Adipocyte (in vitro differentiated cells): ENCODE measurements around the gene PCSK1N.

ENCODE experiments used
- DNase-seq: peaks from one replicate; pipeline ENCODE4 v3.0.0-alpha.2; 2015; ENCODE audit warnings: low read depth
- H3K27me3 ChIP-seq: replicated peaks from 2 replicates; pipeline ENCODE4 v1.7.0; 2013; ENCODE audit warnings: mild to moderate bottlenecking, low read length, moderate library complexity; ENCODE audit not compliant: control insufficient read depth, insufficient read depth
- H3K36me3 ChIP-seq: 2 replicates; pipeline ENCODE4 v1.7.0; 2013; ENCODE audit warnings: low read length, mild to moderate bottlenecking, moderate library complexity; ENCODE audit not compliant: control insufficient read depth, insufficient read depth, severe bottlenecking
- H3K4me1 ChIP-seq: 2 replicates; pipeline ENCODE4 v1.7.0; 2013; ENCODE audit warnings: mild to moderate bottlenecking, low read length, moderate library complexity; ENCODE audit not compliant: control insufficient read depth, insufficient read depth
- H3K4me3 ChIP-seq: 2 replicates; pipeline ENCODE4 v1.7.0; 2013; ENCODE audit warnings: mild to moderate bottlenecking, low read length, moderate library complexity
- H3K9ac ChIP-seq: 2 replicates; pipeline ENCODE4 v1.7.0; 2013; ENCODE audit warnings: mild to moderate bottlenecking, low read length, moderate library complexity
- H3K9me3 ChIP-seq: 2 replicates; pipeline ENCODE4 v1.7.0; 2013; ENCODE audit warnings: mild to moderate bottlenecking, low read length, moderate library complexity; ENCODE audit not compliant: control insufficient read depth

The PCSK1N gene

DNA sequence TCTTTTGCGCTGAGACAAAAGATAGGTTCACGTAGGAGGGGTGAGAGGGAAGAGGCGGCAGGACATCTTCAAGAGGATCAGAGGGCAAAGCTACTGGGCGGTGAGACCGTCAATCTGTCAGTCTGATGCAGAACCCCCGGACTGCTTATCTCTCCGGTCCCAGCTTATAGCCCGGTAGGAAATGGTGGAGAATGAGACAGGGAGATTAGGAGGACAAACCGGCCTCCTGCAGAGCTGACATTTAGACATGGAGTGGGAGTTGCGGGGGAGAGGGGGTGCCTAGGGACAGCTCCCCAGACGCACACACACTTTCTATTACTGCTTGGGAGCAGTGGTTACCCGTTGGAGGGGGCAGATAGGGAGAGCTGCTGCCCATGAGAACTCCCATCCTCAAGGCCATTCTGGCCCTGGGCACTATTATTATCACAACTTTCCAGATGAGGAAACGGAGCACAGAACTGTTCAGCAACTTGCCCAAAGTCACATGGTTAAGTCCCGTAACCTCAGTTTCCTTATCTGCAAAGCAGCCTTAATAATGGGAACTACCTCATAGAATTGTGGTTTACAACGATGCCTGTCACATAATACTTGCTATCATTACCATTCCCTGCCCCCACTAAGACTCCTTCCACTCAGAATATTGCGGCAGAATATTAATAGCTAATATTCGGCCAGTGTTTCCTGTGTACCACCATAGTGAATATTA lies 34.7 kb downstream of the PCSK1N start:
- DNase-seq = no peak
- H3K9me3 ChIP-seq = no peaks in the 10 kb centered on the region
- H3K9ac ChIP-seq = peak overlapping the region; percentile 82
- H3K36me3 ChIP-seq = peaks cover 3% of the 10 kb centered on the region
- peaks cover 16% of the 10 kb centered on the region for H3K27me3 ChIP-seq
- H3K4me3 ChIP-seq = peak overlapping the region; percentile 80
- no peaks in the 10 kb centered on the region for H3K4me1 ChIP-seq

GRCh38 chrX:48798318-48798717 lies 37.1 kb downstream of the PCSK1N start:
- H3K9ac ChIP-seq = no peak overlapping the region
- no peaks in the 10 kb centered on the region for H3K36me3 ChIP-seq
- H3K4me1 ChIP-seq = peaks cover 8% of the 10 kb centered on the region
- H3K4me3 ChIP-seq = no peak overlapping the region
- no peak for DNase-seq
- no peaks in the 10 kb centered on the region for H3K9me3 ChIP-seq
- H3K27me3 ChIP-seq = peaks cover 28% of the 10 kb centered on the region

DNA sequence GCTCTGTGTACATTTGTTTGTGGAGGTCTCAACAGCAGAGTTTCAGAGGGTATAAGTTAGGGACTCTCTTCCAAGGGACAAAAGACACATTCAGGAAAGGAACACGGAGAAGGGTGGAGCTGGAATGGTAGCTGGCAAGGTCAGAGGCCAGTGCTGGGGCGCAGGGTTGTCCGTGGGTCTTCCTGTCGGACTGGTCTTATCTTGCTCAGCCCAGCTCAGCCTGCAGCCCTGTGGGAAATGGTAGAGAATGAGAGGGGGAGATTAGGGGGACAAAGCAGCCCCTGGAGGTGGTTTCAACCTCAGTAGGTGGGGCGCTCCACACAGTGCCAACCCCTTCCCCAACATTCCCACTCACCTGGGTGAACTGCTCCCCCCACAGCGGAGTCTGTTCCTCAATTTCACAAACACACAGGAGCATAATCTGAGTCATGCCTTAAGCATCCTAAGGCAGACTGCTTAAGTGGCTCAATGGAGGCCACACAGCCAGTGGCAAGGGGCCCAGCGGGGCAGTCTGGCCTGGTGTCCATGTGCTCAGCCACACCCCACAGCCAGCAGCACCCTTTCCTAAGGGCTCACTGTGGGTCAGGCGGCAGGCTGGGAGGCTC lies 40.4 kb downstream of the PCSK1N start:
- H3K9ac ChIP-seq = no peak overlapping the region
- no peaks in the 10 kb centered on the region for H3K36me3 ChIP-seq
- H3K9me3 ChIP-seq = no peaks in the 10 kb centered on the region
- H3K4me3 ChIP-seq = no peak overlapping the region
- peaks cover 8% of the 10 kb centered on the region for H3K4me1 ChIP-seq
- DNase-seq = peak; percentile 54
- H3K27me3 ChIP-seq = peaks cover 40% of the 10 kb centered on the region

DNA sequence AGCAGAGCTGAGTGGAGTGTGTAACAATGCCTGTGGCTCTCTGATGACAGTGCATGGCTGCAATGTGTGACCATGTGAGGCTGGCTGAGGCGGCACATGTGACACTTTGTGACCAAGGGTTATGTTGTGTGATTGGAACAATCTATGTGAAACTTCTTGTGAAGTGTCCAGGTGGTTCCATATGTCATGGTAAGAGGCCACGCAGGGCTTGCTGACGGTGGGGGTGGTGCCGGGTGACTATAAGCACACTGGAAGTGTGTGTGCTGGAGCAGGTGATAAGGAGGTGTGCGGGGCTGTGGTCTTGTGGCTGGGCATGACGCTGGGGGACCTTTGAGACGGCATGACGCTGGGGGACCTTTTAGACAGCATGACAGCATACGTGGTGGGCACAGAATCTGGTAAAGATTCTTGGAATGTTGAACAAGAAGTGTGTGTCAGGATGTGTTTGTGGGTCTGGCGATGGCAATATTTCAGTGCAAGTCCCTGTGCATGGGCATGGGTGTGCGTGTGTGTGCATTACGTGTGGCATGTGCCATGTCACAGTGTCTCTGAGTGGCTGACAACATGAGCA lies 41.0 kb downstream of the PCSK1N start:
- no peaks in the 10 kb centered on the region for H3K9me3 ChIP-seq
- H3K36me3 ChIP-seq = no peaks in the 10 kb centered on the region
- no peak overlapping the region for H3K9ac ChIP-seq
- H3K4me1 ChIP-seq = peaks cover 8% of the 10 kb centered on the region
- H3K4me3 ChIP-seq = no peak overlapping the region
- no peak for DNase-seq
- H3K27me3 ChIP-seq = peaks cover 44% of the 10 kb centered on the region

DNA sequence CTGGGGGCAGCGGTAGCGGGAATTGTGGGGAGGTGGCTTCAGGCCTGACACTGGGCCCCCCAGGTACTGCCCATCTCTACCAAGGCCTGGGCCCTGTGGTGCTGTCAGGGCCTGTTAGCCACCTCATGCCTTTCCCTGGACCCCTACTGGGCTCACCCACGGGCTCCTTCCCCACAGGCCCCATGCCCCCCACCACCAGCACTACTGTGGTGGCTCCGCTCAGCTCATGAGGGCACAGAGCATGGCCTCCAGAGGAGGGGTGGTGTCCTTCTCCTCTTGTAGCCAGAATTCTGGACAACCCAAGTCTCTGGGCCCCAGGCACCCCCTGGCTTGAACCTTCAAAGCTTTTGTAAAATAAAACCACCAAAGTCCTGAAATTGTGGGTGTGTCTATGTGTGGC lies 41.5 kb downstream of the PCSK1N start:
- Histone ChIP-seq H3K27me3 (peaks cover 44% of the 10 kb centered on the region), H3K9me3 (no peaks in the 10 kb centered on the region), H3K9ac (no peak overlapping the region), H3K36me3 (no peaks in the 10 kb centered on the region), H3K4me1 (peaks cover 8% of the 10 kb centered on the region), H3K4me3 (no peak overlapping the region)
- no peak for DNase-seq

DNA sequence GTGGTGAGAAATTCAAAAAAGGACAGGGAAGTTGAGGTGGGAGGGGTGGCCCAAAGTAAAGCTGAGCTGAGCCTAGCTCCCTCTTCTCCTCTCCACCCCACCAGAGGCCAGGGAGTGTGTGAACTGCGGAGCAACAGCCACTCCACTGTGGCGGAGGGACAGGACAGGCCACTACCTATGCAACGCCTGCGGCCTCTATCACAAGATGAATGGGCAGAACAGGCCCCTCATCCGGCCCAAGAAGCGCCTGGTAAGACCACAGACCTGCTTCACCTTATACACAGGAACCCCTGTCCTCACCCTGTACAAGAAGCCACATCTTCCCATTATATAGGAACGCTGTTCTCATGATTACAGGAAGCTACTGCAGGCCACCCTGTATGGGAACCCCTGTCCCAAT lies 43.2 kb downstream of the PCSK1N start:
- H3K4me1 ChIP-seq = peaks cover 8% of the 10 kb centered on the region
- no peak overlapping the region for H3K4me3 ChIP-seq
- H3K9me3 ChIP-seq = no peaks in the 10 kb centered on the region
- H3K27me3 ChIP-seq = peaks cover 52% of the 10 kb centered on the region
- H3K9ac ChIP-seq = no peak overlapping the region
- H3K36me3 ChIP-seq = no peaks in the 10 kb centered on the region
- no peak for DNase-seq

DNA sequence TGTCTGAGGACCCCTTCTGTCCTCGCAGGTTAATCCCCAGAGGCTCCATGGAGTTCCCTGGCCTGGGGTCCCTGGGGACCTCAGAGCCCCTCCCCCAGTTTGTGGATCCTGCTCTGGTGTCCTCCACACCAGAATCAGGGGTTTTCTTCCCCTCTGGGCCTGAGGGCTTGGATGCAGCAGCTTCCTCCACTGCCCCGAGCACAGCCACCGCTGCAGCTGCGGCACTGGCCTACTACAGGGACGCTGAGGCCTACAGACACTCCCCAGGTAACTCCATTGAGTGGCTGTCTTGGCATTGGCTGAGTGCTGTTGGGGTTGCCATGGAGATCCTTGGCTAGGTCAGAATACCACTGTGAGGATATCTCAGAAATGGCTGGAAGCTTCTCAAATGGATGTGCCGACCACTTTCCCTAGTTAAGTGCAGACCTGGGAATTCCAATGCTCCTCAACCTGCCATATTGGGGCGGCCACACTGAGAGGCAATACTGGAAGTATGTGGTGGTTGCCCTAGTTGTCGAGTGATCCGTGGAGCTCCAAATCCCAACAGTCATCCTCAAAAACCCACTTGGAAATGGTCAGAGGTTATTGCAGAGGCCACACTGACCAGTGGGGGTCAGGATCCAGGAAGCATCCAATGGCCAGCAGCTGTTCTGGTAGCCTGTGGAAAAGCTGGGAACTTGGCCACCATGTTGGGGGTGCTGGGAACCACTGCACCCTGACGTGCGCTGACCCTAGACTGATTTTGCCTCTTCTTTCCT lies 44.2 kb downstream of the PCSK1N start:
- DNase-seq = no peak
- H3K9ac ChIP-seq = no peak overlapping the region

DNA sequence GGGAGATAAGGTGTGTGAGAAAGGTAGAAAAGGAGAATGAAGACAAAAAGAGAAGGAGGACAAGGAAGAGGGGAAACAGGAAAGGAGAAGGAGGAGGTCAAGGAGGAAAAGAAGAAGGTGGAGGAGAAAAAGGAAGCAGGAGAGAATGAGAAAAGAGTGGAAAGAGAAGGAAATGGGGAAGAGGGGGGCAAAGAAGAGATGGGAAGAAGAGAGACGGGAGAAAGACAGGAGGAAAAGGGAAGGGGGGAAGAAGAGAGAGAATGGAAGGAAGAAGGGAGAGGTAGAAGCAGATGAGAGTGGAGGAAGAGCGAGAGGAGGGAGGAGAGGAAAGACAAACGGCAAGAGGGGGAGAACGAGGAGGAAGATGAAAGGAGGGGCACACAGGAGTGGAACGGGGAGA lies 44.9 kb downstream of the PCSK1N start:
- no peak overlapping the region for H3K9ac ChIP-seq
- no peak for DNase-seq
- H3K9me3 ChIP-seq = no peaks in the 10 kb centered on the region
- H3K36me3 ChIP-seq = no peaks in the 10 kb centered on the region
- peaks cover 47% of the 10 kb centered on the region for H3K27me3 ChIP-seq
- H3K4me1 ChIP-seq = peaks cover 7% of the 10 kb centered on the region
- H3K4me3 ChIP-seq = no peak overlapping the region

More for the DNA sequence above, 44.2 kb downstream of the PCSK1N start:
- Histone ChIP-seq H3K36me3 (no peaks in the 10 kb centered on the region), H3K9me3 (no peaks in the 10 kb centered on the region), H3K27me3 (peaks cover 52% of the 10 kb centered on the region), H3K4me1 (peaks cover 8% of the 10 kb centered on the region), H3K4me3 (no peak overlapping the region)

DNA sequence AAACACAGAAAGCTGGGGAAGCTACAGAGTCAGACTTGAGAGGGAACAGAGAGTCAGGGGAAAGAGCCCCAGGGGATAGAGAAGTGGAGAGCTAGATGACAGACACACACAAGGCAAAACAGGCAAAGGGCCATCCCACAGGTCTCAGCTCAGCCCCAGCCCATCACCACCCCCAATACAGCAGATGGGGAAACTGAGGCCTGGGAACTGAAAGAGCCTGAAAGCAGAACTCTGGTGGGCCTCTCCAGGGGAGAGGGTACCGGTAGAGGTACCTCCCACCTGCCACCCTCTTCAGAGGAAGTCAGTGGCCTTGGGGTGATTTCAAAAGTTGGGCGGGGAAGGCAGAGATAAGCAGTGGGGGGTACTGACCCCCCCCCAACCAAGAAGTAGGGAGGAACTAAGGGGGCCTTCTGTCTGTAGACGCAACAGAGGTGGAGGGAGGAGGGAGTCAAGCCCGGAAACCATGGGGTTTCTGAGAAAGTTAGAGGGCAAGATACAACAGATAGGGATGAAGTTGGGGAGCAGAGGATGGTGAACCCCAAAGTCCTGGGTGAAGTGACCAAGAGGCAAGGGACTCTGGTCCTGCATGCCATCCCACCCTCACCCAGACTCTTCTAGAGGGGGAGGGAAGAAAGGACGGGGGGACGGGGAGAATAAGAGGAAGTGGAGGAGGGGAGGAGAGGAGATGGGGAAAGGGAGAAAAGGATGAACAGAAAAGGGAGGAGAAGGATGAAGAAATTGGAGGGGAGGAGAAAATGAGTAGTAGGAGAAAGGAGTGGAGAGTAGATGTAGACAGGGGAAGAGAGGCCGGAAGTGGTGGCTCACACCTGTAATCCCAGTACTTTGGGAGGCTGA lies 45.8 kb downstream of the PCSK1N start:
- H3K27me3 ChIP-seq = peaks cover 47% of the 10 kb centered on the region
- no peaks in the 10 kb centered on the region for H3K4me1 ChIP-seq
- no peaks in the 10 kb centered on the region for H3K9me3 ChIP-seq
- no peaks in the 10 kb centered on the region for H3K36me3 ChIP-seq
- H3K9ac ChIP-seq = no peak overlapping the region
- H3K4me3 ChIP-seq = no peak overlapping the region
- no peak for DNase-seq

DNA sequence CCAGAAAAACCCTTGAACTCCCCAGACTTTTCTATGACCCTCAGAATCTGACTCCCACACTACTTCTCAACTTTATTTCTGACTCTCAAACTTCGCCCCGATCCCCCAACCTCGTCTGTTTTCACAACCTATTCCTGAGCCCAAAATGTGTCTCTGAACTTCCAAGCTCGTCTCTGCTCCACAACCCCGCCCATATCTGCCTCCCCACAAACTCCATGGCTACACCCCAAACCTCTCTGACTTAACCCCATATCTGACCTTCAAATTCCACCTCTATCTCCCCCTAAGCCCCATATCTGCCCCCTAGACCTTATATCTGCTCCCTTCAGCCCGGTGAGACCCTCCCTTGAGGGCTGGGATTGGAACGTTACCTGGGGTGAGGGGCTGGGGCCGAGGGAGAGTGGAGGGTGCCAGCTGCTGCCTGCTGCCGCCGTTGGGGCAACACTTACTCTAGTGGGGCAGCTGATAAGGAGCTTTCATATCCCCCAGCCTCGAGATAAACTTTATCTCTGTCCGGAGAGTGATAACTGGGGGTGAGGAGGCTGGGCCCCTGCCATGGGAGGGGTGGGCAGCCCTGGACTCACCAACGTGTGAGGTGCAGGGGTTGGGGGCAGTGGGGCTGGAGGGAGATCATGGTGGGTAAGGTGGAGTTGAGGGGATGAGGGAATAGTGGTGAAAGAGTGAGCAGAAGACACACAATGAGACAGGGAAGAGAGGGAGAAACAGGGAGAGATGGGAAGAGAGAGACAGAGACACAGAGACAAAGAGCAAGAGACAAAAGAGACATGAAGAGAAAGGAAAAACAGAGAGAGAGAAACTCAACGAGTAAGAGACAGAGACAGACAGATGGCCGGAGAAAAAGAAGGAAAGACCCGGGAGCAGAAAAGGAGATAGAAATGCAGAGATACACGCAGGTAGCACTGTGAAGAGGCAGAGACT lies 47.6 kb downstream of the PCSK1N start:
- Histone ChIP-seq H3K27me3 (peaks cover 42% of the 10 kb centered on the region), H3K36me3 (no peaks in the 10 kb centered on the region), H3K4me3 (no peak overlapping the region), H3K4me1 (no peaks in the 10 kb centered on the region), H3K9me3 (no peaks in the 10 kb centered on the region), H3K9ac (no peak overlapping the region)
- no peak for DNase-seq
